Activated CD4-positive, alpha-beta memory T cell treated with anti-CD3 and anti-CD28 coated beads, Interleukin-2, amount 10 ng/mL, durations not matched to agents 7 days and 5 days (primary cell): ENCODE data around the gene FAM98C. TPM values are rescaled to one million over a fixed set of nuclear protein-coding genes. Genes with fewer than 3 reads are reported as not detected.
"Not testable (repeated sequence)": the region's sequence is repeated elsewhere in the genome, so short reads cannot be mapped to it uniquely, and the experiment has no call there.

ENCODE experiments used
- CTCF ChIA-PET: fragments of 350-600 bp; sonication (Branson Sonifier 250); formaldehyde crosslinking; loops from one replicate; lab custom pipeline; 2021; ENCODE audit warnings: antibody characterized with exemption, inconsistent platforms; lab: Charles Lee
- POLR2A ChIA-PET: fragments of 350-600 bp; sonication (Branson Sonifier 250); formaldehyde crosslinking; loops from one replicate; lab custom pipeline; 2021; ENCODE audit warnings: antibody characterized with exemption; lab: Charles Lee
- DNase-seq: peaks from one replicate; pipeline ENCODE4 v3.0.0-alpha.2; 2020
- H3K27ac Mint-ChIP-seq: one replicate; pipeline ENCODE4 v1.8.0; 2021; ENCODE audit warnings: mild to moderate bottlenecking, mixed read lengths
- H3K27me3 Mint-ChIP-seq: one replicate; pipeline ENCODE4 v1.8.0; 2021; ENCODE audit warnings: mixed read lengths
- H3K36me3 Mint-ChIP-seq: one replicate; pipeline ENCODE4 v1.8.0; 2021; ENCODE audit warnings: low read depth, mixed read lengths
- H3K4me1 Mint-ChIP-seq: one replicate; pipeline ENCODE4 v1.8.0; 2021; ENCODE audit warnings: mixed read lengths
- H3K4me3 Mint-ChIP-seq: one replicate; pipeline ENCODE4 v1.8.0; 2021; ENCODE audit warnings: mild to moderate bottlenecking, mixed read lengths
- H3K9me3 Mint-ChIP-seq: one replicate; pipeline ENCODE4 v1.8.0; 2021; ENCODE audit warnings: mixed read lengths
- total RNA-seq, 2 experiments: library from RNA; stranded (reverse); gene quantifications; one replicate each; pipeline ENCODE4 v1.2.3, GENCODE V29; 2021

FAM98C gene
- total RNA-seq, 2 experiments from 2014 or later = 34.7 to 36.5 TPM

DNA sequence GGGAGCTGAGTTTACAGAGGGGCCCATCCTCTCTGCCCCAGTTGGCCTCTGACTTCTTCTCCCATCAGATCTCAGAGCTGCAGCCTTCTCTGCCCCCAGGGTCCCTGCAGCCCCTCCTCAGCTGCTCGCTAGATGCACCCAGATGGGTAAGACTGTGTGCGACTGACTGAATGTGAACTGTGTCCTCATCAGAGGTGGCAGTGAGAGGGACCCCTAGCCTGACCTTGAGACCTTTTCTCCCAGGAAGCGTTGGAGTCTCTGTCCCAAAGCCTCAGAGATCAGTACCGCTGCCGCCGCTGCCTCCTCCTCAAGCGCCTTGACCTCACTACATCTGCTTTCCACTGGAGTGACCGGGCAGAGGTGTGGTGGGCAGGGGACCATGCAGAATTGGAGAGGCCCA lies 2.4 kb downstream of the FAM98C start:
- Mint-ChIP-seq H3K36me3 (peaks cover 33% of the 10 kb centered on the region), H3K9me3 (no peaks in the 10 kb centered on the region), H3K4me1 (peaks cover 26% of the 10 kb centered on the region), H3K4me3 (no peak overlapping the region), H3K27me3 (no peaks in the 10 kb centered on the region), H3K27ac (peak overlapping the region; percentile 56)
- no peak for DNase-seq
- CTCF ChIA-PET = interaction anchor here (1.2 to 3.8 kb wide), 3 partner anchors 38 to 525 kb away, joined by 3 to 54 read pairs (median 5); partner anchors contain the start of genes MRPS12 and SARS2
- POLR2A ChIA-PET = interaction anchor here (0.8 to 4.2 kb wide), 5 partner anchors 11 to 31 kb away, joined by 3 to 35 read pairs (median 12); partner anchors contain the start of genes PSMD8 and RASGRP4

DNA sequence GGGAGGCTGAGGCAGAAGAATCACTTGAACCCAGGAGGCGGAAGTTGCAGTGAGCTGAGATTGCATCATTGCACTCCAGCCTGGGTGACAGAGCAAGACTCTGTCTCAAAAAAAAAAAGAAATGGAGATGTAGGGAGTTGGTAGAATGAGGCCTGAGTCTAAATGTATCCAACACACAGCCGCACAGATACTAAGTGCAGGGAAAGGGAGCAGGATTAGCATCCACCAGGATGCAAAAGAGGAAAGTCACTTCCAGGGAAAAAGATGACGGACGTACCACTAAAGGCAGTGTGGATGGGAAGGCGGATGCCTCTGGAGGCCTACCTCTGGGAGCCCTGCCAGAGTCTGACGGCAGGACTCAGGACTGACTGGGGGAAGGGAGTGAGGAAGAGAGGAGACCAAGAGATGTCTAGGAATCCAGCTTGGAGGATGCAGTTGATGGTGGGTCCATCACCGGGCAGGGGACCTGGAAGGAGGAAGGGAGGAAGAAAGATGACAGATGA lies 6.8 kb downstream of the FAM98C start:
- no peak overlapping the region for H3K4me3 Mint-ChIP-seq
- peaks cover 42% of the 10 kb centered on the region for H3K36me3 Mint-ChIP-seq
- POLR2A ChIA-PET = interaction anchor here (1.1 kb wide), 1 partner anchor 14 kb away, joined by 5 read pairs; no protein-coding TSS in a partner anchor
- no peak for DNase-seq
- CTCF ChIA-PET = interaction anchor here (0.7 kb wide), 1 partner anchor 278 kb away, joined by 3 read pairs; no protein-coding TSS in a partner anchor
- H3K27ac Mint-ChIP-seq = no peak overlapping the region
- peaks cover 6% of the 10 kb centered on the region for H3K4me1 Mint-ChIP-seq
- no peaks in the 10 kb centered on the region for H3K9me3 Mint-ChIP-seq
- H3K27me3 Mint-ChIP-seq = no peaks in the 10 kb centered on the region

DNA sequence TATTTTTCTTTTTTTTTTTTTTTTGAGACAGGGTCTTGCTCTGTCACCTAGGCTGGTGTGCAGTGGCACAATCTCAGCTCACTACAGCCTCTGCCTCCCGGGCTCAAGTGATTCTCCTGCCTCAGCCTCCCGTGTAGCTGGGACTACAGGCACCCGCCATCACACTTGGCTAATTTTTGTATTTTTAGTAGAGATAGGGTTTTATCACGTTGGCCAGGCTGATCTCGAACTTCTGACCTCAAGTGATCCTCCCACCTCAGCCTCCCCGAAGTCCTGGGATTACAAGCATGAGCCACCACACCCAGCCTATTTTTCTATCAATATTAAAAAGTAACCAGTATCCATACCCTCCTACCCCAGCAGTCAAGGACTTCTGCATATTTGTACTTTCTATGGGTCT lies 7.5 kb downstream of the FAM98C start:
- H3K9me3 Mint-ChIP-seq, H3K27me3 Mint-ChIP-seq, H3K4me3 Mint-ChIP-seq, POLR2A ChIA-PET, H3K27ac Mint-ChIP-seq, DNase-seq, H3K4me1 Mint-ChIP-seq: not testable (repeated sequence)
- peaks cover 39% of the 10 kb centered on the region for H3K36me3 Mint-ChIP-seq
- CTCF ChIA-PET = interaction anchor here (0.7 kb wide), 1 partner anchor 277 kb away, joined by 3 read pairs; no protein-coding TSS in a partner anchor

DNA sequence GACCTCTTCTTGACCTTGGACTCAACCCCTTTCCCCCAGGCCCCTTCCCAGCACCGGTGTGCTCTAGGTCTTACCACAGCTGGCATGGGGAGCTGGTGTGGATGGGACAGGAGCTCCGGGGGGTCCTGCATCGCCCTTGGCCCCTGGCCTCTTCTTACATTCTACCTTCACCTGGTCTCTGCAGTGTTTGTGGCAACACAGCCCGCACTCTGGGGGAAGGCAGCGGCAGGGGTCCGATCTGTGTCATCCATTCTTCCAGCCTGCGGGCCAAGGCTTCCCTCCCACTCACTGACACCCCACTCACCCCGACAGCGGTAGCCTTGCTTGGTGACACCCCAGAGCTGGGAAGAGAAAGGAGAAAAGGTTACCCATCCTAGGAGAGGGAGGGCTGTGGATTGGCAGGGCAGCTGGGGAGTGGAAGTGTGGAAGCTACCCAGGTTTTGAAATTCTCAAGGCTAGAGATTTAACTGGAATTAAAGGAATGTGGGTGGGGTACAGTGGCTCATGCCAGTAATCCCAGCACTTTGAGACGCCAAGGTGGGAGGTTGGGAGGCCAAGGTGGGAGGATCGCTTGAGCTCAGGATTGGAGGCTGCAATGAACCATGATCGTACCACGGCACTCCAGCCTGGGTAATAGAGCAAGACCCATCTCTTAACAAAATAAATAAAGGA lies 8.3 kb downstream of the FAM98C start:
- POLR2A ChIA-PET = interaction anchor here (1.6 kb wide), 1 partner anchor 8 kb away, joined by 4 read pairs; the partner anchor contains the start of gene FAM98C
- no peak for DNase-seq
- Mint-ChIP-seq H3K4me3 (no peak overlapping the region), H3K9me3 (no peaks in the 10 kb centered on the region), H3K27ac (no peak overlapping the region), H3K27me3 (no peaks in the 10 kb centered on the region), H3K36me3 (peaks cover 37% of the 10 kb centered on the region), H3K4me1 (no peaks in the 10 kb centered on the region)
- CTCF ChIA-PET = no interaction called here

DNA sequence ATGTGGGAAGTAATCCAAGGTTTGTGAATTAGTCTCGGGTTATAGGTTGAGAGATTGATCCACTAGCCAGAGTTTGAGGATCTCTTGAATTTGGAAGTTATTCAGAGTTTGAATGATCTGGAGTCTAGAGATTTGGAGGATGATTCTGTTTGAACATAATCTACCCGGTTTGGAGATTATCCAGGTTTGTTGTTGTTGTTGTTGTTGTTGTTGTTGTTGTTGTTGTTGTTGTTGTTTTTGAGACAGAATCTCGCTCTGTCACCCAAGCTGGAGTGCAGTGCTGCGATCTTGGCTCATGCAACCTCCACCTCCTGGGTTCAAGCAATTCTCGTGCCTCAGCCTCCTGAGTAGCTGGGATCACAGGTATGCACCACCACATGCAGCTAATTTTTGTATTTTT lies 9.0 kb downstream of the FAM98C start:
- not testable (repeated sequence) for H3K27ac Mint-ChIP-seq, H3K27me3 Mint-ChIP-seq, H3K9me3 Mint-ChIP-seq, DNase-seq, H3K4me1 Mint-ChIP-seq, H3K4me3 Mint-ChIP-seq
- CTCF ChIA-PET = interaction anchor here (2.9 kb wide), 1 partner anchor 9 kb away, joined by 16 read pairs; the partner anchor contains the start of gene FAM98C
- peaks cover 41% of the 10 kb centered on the region for H3K36me3 Mint-ChIP-seq
- POLR2A ChIA-PET = interaction anchor here (1.6 kb wide), 1 partner anchor 9 kb away, joined by 4 read pairs; the partner anchor contains the start of gene FAM98C

DNA sequence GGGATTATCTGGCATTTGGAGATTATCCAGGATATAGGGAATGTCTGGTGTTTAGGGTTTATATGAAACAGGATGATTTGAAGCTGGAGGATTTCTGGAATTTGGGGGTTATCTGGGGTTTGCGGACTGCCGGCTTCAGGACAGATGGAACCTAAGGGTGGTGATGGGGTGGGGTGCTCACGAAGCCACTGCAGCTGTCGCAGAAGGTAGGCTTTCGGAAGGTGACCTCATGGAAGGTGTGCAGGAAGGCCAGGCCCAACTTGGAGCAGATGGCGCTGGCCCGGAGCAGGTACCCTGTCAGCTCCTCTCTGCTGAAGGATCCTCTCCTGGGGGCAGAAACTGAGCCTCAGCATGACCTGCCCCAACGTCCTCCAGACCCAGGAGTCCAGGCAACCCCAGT lies 9.6 kb downstream of the FAM98C start:
- peaks cover 42% of the 10 kb centered on the region for H3K36me3 Mint-ChIP-seq
- POLR2A ChIA-PET = interaction anchor here (1.6 kb wide), 1 partner anchor 10 kb away, joined by 4 read pairs; the partner anchor contains the start of gene FAM98C
- CTCF ChIA-PET = interaction anchor here (2.9 kb wide), 1 partner anchor 9 kb away, joined by 16 read pairs; the partner anchor contains the start of gene FAM98C
- H3K4me3 Mint-ChIP-seq = no peak overlapping the region
- no peaks in the 10 kb centered on the region for H3K27me3 Mint-ChIP-seq
- DNase-seq = no peak
- H3K4me1 Mint-ChIP-seq = peaks cover 11% of the 10 kb centered on the region
- no peak overlapping the region for H3K27ac Mint-ChIP-seq
- H3K9me3 Mint-ChIP-seq = no peaks in the 10 kb centered on the region

DNA sequence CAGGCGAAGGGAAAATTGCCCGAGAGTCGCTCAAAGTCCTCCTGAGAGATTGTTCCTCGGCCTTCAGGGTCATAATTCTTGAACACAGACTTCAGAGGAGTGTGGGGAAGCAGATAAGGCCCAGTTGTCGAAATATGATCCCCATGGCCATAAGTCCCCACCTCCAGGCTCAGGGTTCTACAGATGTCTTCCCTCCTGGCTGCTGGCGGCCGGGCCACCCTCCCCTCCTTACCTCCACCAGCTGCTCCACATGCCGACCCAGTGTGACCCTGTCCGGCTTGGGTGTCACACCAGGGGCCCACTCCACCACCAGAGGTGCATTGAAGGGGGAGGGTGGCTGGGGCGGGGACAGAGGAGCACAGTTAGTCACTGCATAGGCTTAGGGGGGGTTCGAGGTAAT lies 10.1 kb downstream of the FAM98C start:
- H3K36me3 Mint-ChIP-seq = peaks cover 39% of the 10 kb centered on the region
- no peak for DNase-seq
- peaks cover 16% of the 10 kb centered on the region for H3K4me1 Mint-ChIP-seq
- CTCF ChIA-PET = interaction anchor here (2.9 kb wide), 1 partner anchor 10 kb away, joined by 16 read pairs; the partner anchor contains the start of gene FAM98C
- H3K27me3 Mint-ChIP-seq = no peaks in the 10 kb centered on the region
- H3K9me3 Mint-ChIP-seq = no peaks in the 10 kb centered on the region
- no peak overlapping the region for H3K4me3 Mint-ChIP-seq
- POLR2A ChIA-PET = interaction anchor here (1.6 kb wide), 1 partner anchor 10 kb away, joined by 4 read pairs; the partner anchor contains the start of gene FAM98C
- no peak overlapping the region for H3K27ac Mint-ChIP-seq

DNA sequence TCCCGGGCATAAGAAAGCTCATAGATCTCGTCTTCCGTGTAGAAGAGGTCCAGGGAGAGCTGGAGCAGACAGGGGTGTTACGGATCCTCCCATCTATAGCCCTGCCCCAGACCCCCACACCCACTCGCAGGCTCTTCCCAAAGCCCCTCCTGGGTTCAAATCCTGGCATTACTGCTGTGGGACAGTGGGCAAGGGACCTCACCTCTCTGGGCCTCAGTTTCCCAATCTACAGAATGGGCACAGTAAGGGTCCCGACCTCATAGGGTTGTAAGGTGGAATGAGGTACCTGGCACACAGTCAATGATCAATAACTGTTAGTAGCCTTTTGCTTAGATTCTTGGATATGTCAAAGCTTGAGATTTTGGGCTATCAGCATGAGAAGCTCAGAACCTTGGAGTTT lies 10.5 kb downstream of the FAM98C start:
- CTCF ChIA-PET = interaction anchor here (2.9 kb wide), 1 partner anchor 10 kb away, joined by 16 read pairs; the partner anchor contains the start of gene FAM98C

DNA sequence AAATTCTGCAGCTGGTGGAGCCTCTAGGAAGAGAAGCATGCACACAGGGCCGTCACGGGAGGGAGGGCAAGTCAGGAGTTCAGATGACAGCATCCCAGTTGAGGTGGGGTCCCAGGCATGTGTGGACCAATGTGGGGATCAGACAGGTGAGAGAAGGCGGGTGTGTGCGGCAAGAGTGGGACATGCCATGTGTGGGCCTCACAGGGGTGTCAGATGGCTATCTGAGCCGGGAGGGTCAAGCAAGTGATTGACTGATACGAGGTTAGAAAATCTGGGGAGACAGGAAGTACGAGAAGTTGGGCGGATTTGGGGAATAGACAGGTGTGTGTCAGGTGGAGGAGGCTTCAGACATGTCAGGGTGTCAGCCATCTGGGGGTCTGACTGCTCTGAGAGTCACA lies 14.3 kb downstream of the FAM98C start:
- Mint-ChIP-seq H3K27me3 (no peaks in the 10 kb centered on the region), H3K36me3 (peaks cover 21% of the 10 kb centered on the region), H3K4me1 (peaks cover 30% of the 10 kb centered on the region), H3K27ac (peak overlapping the region; percentile 82), H3K4me3 (peak overlapping the region; percentile 72), H3K9me3 (no peaks in the 10 kb centered on the region)
- DNase-seq = no peak
- POLR2A ChIA-PET = interaction anchor here (1.5 to 1.6 kb wide), 2 partner anchors 9 to 14 kb away, joined by 5 to 9 read pairs; partner anchors contain the start of genes FAM98C and RASGRP4
- CTCF ChIA-PET = interaction anchor here (0.9 kb wide), 1 partner anchor 14 kb away, joined by 5 read pairs; the partner anchor contains the start of gene FAM98C

More for the DNA sequence above, 10.5 kb downstream of the FAM98C start:
- Mint-ChIP-seq H3K4me1 (peaks cover 20% of the 10 kb centered on the region), H3K27ac (no peak overlapping the region), H3K4me3 (no peak overlapping the region), H3K36me3 (peaks cover 37% of the 10 kb centered on the region), H3K9me3 (no peaks in the 10 kb centered on the region), H3K27me3 (no peaks in the 10 kb centered on the region)
- DNase-seq = no peak
- POLR2A ChIA-PET = interaction anchor here (0.9 kb wide), 1 partner anchor 17 kb away, joined by 4 read pairs; no protein-coding TSS in a partner anchor

DNA sequence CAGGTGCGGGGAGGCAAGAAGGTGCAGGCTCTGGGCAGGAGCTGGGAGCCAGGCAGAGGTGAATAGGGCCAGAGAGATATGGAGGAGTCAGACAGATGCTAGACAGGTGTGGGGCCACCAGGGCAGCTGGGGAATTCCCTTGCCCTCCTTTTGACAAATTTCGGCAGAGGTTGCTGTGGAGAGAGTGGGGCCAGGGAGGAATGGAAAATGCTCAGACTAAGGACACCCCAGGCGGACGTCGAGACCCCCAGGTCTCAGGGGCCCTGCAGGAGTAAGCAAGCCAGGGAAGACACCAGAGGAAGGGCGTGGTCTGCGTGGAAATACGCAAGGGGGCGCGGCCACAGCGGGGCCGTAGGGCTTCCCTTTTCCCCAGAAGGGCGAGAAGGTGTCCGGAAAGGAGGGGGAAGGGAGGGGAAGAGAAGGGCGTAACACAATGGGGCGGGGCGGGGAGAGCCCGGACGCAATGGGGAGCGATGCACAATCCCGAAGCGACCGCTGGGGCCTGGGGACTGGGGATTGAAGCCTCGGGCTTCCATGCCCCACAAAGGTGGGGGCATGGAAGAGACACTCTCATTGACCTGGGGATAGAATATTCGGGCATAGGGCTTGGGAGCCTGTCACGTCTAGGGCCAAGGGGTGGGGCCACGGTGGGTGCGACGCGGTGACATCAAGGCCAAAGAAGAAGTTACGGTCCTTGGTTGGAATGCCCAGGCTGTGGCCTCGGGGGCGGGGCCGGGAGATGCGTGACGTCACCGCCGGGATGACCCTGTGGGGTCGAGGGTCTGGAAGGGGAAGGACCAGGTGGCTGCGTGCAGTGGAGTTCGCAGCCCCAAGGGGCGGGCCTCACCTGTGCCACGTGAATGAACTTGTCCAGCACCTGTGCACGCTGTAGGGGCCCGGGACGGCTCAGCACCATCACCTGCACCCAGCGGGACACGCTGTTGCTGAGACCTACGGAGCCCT lies 14.9 kb downstream of the FAM98C start:
- H3K4me3 Mint-ChIP-seq = peak overlapping the region; percentile 72
- DNase-seq = peak; percentile 82
- H3K4me1 Mint-ChIP-seq = peaks cover 30% of the 10 kb centered on the region
- peaks cover 16% of the 10 kb centered on the region for H3K36me3 Mint-ChIP-seq
- CTCF ChIA-PET = interaction anchor here (0.9 to 2.8 kb wide), 2 partner anchors 15 kb away, joined by 5 to 11 read pairs; partner anchors contain the start of gene FAM98C
- H3K9me3 Mint-ChIP-seq = no peaks in the 10 kb centered on the region
- POLR2A ChIA-PET = interaction anchor here (1.3 to 1.6 kb wide), 3 partner anchors 8 to 15 kb away, joined by 4 to 9 read pairs (median 5); partner anchors contain the start of genes FAM98C and RASGRP4
- H3K27me3 Mint-ChIP-seq = no peaks in the 10 kb centered on the region
- peak overlapping the region; percentile 82 for H3K27ac Mint-ChIP-seq

DNA sequence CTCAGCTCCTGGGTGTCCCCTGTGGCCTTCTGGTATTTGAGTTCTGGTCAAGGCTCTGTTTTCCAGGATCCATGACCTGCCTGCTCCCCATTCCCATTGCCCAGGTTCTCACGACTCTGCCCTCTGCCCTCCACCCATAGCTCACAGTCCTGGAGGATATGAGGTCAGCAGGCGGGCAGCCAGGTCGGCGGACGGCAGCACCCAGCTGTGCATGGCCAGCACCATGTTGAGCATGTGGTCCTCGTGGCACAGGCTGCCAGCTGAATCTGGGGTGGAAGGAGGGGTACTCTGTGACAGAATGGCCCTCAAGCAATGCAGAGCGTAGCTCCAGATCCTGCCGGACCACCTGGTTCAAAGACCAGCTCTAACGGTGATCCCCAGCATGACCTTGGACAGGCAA lies 18.0 kb downstream of the FAM98C start:
- H3K4me3 Mint-ChIP-seq = no peak overlapping the region
- no peaks in the 10 kb centered on the region for H3K27me3 Mint-ChIP-seq
- peaks cover 13% of the 10 kb centered on the region for H3K36me3 Mint-ChIP-seq
- ChIA-PET CTCF (interaction anchor here (2.8 kb wide), 1 partner anchor 18 kb away, joined by 11 read pairs; the partner anchor contains the start of gene FAM98C), POLR2A (interaction anchor here (2.7 kb wide), 1 partner anchor 18 kb away, joined by 12 read pairs; the partner anchor contains the start of gene FAM98C)
- peaks cover 36% of the 10 kb centered on the region for H3K4me1 Mint-ChIP-seq
- H3K27ac Mint-ChIP-seq = no peak overlapping the region
- no peak for DNase-seq
- H3K9me3 Mint-ChIP-seq = no peaks in the 10 kb centered on the region
